ENCODE data around the gene KCNMB3.

Gene KCNMB3

GRCh38 chr3:179250803-179251476 lies at the start of gene KCNMB3:
Gene KCNMB3, minus strand, starts transcription at chr3:179251114. Its CDS starts 124 bp downstream, at chr3:179250990.
- Histone ChIP-seq H3K9ac (ENCODE audit: low read length) (no peak within 1 kb of the TSS), H3K9me2 (replicated peaks; ENCODE audit: insufficient read depth, low read length) (no peaks in the 10 kb centered on the region), H3K4me3 (ENCODE audit: insufficient read depth, low read length, poor library complexity, severe bottlenecking) (no peak within 1 kb of the TSS), H3K79me2 (ENCODE audit: insufficient read depth, low read length) (no peaks in the 10 kb centered on the region), H4K20me1 (ENCODE audit: low read depth, low read length) (no peaks in the 10 kb centered on the region), H3F3A (ENCODE audit: insufficient read depth) (no peaks in the 10 kb centered on the region), H3K36me3 (ENCODE audit: low read length) (no peaks in the 10 kb centered on the region), H3K4me2 (ENCODE audit: low read depth, low read length, poor library complexity, severe bottlenecking) (no peak within 1 kb of the TSS), H3K27ac (ENCODE audit: low read depth, low read length) (no peak within 1 kb of the TSS), H3K9me3 (ENCODE audit: insufficient read depth, low read length) (no peaks in the 10 kb centered on the region), H2AFZ (ENCODE audit: low read depth, low read length, severe bottlenecking) (no peak within 1 kb of the TSS), H3K27me3 (ENCODE audit: low read length) (no peaks in the 10 kb centered on the region)
- no peak for TF ChIP-seq EZH2phosphoT487 (conservative IDR thresholded peaks at IDR 0.05; ENCODE audit: low read length)
- TF ChIP-seq CTCF (IDR thresholded peaks at IDR 0.05; ENCODE audit: insufficient read depth, low read length, poor library complexity, severe bottlenecking) = no peak

- no peaks in the 10 kb centered on the region for H3K36me3 ChIP-seq (ENCODE audit: low read length)
- H3K4me2 ChIP-seq (ENCODE audit: low read depth, low read length, poor library complexity, severe bottlenecking) = no peak overlapping the region
These were observed 49.2 kb upstream of the KCNMB3 start for GRCh38 chr3:179299999-179300613.

GRCh38 chr3:179299316-179299715 lies 48.4 kb upstream of the KCNMB3 start:
- Histone ChIP-seq H3F3A (ENCODE audit: insufficient read depth) (no peaks in the 10 kb centered on the region), H4K20me1 (ENCODE audit: low read depth, low read length) (no peaks in the 10 kb centered on the region), H3K4me2 (ENCODE audit: low read depth, low read length, poor library complexity, severe bottlenecking) (no peak overlapping the region), H2AFZ (ENCODE audit: low read depth, low read length, severe bottlenecking) (no peak overlapping the region), H3K27ac (ENCODE audit: low read depth, low read length) (no peak overlapping the region), H3K9me3 (ENCODE audit: insufficient read depth, low read length) (no peaks in the 10 kb centered on the region), H3K79me2 (ENCODE audit: insufficient read depth, low read length) (no peaks in the 10 kb centered on the region), H3K9me2 (replicated peaks; ENCODE audit: insufficient read depth, low read length) (no peaks in the 10 kb centered on the region), H3K36me3 (ENCODE audit: low read length) (no peaks in the 10 kb centered on the region), H3K27me3 (ENCODE audit: low read length) (no peaks in the 10 kb centered on the region), H3K9ac (ENCODE audit: low read length) (no peak overlapping the region), H3K4me3 (ENCODE audit: insufficient read depth, low read length, poor library complexity, severe bottlenecking) (no peak overlapping the region)
- TF ChIP-seq CTCF (IDR thresholded peaks at IDR 0.05; ENCODE audit: insufficient read depth, low read length, poor library complexity, severe bottlenecking) (no peak), EZH2phosphoT487 (conservative IDR thresholded peaks at IDR 0.05; ENCODE audit: low read length) (no peak)

More at GRCh38 chr3:179299999-179300613, 49.2 kb upstream of the KCNMB3 start:
- TF ChIP-seq CTCF (IDR thresholded peaks at IDR 0.05; ENCODE audit: insufficient read depth, low read length, poor library complexity, severe bottlenecking) = no peak
- no peak for TF ChIP-seq EZH2phosphoT487 (conservative IDR thresholded peaks at IDR 0.05; ENCODE audit: low read length)
- no peak overlapping the region for H2AFZ ChIP-seq (ENCODE audit: low read depth, low read length, severe bottlenecking)
- H3K9me3 ChIP-seq (ENCODE audit: insufficient read depth, low read length) = no peaks in the 10 kb centered on the region
- no peak overlapping the region for H3K27ac ChIP-seq (ENCODE audit: low read depth, low read length)
- H3F3A ChIP-seq (ENCODE audit: insufficient read depth) = no peaks in the 10 kb centered on the region
- no peaks in the 10 kb centered on the region for H3K79me2 ChIP-seq (ENCODE audit: insufficient read depth, low read length)
- H3K4me3 ChIP-seq (ENCODE audit: insufficient read depth, low read length, poor library complexity, severe bottlenecking) = no peak overlapping the region
- no peaks in the 10 kb centered on the region for H3K27me3 ChIP-seq (ENCODE audit: low read length)
- no peaks in the 10 kb centered on the region for H3K9me2 ChIP-seq (replicated peaks; ENCODE audit: insufficient read depth, low read length)
- no peaks in the 10 kb centered on the region for H4K20me1 ChIP-seq (ENCODE audit: low read depth, low read length)
- no peak overlapping the region for H3K9ac ChIP-seq (ENCODE audit: low read length)
